Natural killer cell (primary cell): ENCODE results near the gene PARVB. TPM values are rescaled to one million over a fixed set of nuclear protein-coding genes. Genes with fewer than 3 reads are reported as not detected.

ENCODE experiments used
- ATAC-seq, 3 donors: fragments of 150-1000 bp in 2 of 3; fragments of 200-7000 bp in 1 of 3; cut with Tn5 transposase; 1 replicate in 1 of 3; 2 replicates in 2 of 3; pipeline ENCODE4 v1.10.0; 2021; ENCODE audit warnings: mild to moderate bottlenecking in 2 of 3, moderate library complexity in 2 of 3
- DNase-seq, 2 donors: peaks; one replicate each; pipeline versions ENCODE4 v3.0.0 to v3.0.0-alpha.2; 2013 to 2021; ENCODE audit warnings: mixed read lengths in 1 of 2
- H3K27ac ChIP-seq: one replicate; pipeline ENCODE4 v1.5.1; 2013; ENCODE audit warnings: mild to moderate bottlenecking, low read length
- H3K27me3 ChIP-seq: one replicate; pipeline ENCODE4 v1.6.1; 2013; ENCODE audit warnings: low read length; ENCODE audit not compliant: control insufficient read depth, insufficient read depth
- H3K36me3 ChIP-seq: one replicate; pipeline ENCODE4 v1.6.1; 2013; ENCODE audit warnings: low read length; ENCODE audit not compliant: control insufficient read depth, insufficient read depth
- H3K4me1 ChIP-seq: one replicate; pipeline ENCODE4 v1.6.1; 2013; ENCODE audit warnings: low read length; ENCODE audit not compliant: control insufficient read depth, insufficient read depth
- H3K4me3 ChIP-seq: one replicate; pipeline ENCODE4 v1.5.1; 2013; ENCODE audit warnings: low read length
- H3K9me3 ChIP-seq: one replicate; pipeline ENCODE4 v1.6.1; 2013; ENCODE audit warnings: low read length; ENCODE audit not compliant: control insufficient read depth, insufficient read depth
- H3K27ac Mint-ChIP-seq, 2 donors: one replicate each; pipeline ENCODE4 v1.8.0; 2022; ENCODE audit warnings: mild to moderate bottlenecking in 2 of 2, mixed read lengths in 2 of 2, moderate library complexity in 1 of 2
- H3K27me3 Mint-ChIP-seq, 2 donors: one replicate each; pipeline ENCODE4 v1.8.0; 2022; ENCODE audit warnings: low read depth in 2 of 2, mixed read lengths in 2 of 2
- H3K36me3 Mint-ChIP-seq: one replicate; pipeline ENCODE4 v1.8.0; 2022; ENCODE audit warnings: mixed read lengths
- H3K4me1 Mint-ChIP-seq, 2 donors: one replicate each; pipeline ENCODE4 v1.8.0; 2022; ENCODE audit warnings: mixed read lengths in 2 of 2
- H3K4me3 Mint-ChIP-seq: one replicate; pipeline ENCODE4 v1.8.0; 2022; ENCODE audit warnings: mild to moderate bottlenecking, moderate library complexity, mixed read lengths
- H3K9me3 Mint-ChIP-seq, 2 donors: one replicate each; pipeline ENCODE4 v1.8.0; 2022; ENCODE audit warnings: mixed read lengths in 2 of 2
- CTCF ChIP-seq: fragments of 200-600 bp; IDR thresholded peaks from one replicate; pipeline ENCODE4 v1.8.0; 2022; ENCODE audit warnings: antibody characterized with exemption
- WGBS: methylation state at CpG from one replicate; pipeline ENCODE4 v1.1.7; 2013; ENCODE audit warnings: missing lambda C conversion rate; ENCODE audit not compliant: insufficient coverage; 5-methylcytosine and 5-hydroxymethylcytosine counted together
- intact Hi-C: fragments of 100-400 bp; cut with micrococcal nuclease; formaldehyde crosslinking; loops from one replicate; pipeline ENCODE4 v1.14.2; 2022
- total RNA-seq, 4 donors: library from RNA; stranded (reverse); fragments of 120-200 nt in 1 of 4; gene quantifications; one replicate each; pipeline versions ENCODE4 v1.2.3 to v1.2.4, GENCODE V29; 2013 to 2022

The PARVB gene
- total RNA-seq, 3 donors from 2014 or later (not counting 1 experiment from before 2014, with no cell fraction given), result 2.9 to 12.5 (median 8.1) TPM

- ATAC-seq (no peak), DNase-seq (no peak)
- no peaks in the 10 kb centered on the region for H3K36me3 Mint-ChIP-seq
- H3K27ac Mint-ChIP-seq, result no peak overlapping the region
- no peak for TF ChIP-seq CTCF
- WGBS, result 91% methylated on average over 1 of the region's 1 CpG
- H3K4me3 Mint-ChIP-seq, result no peak overlapping the region
- H3K36me3 ChIP-seq, result no peaks in the 10 kb centered on the region
- intact Hi-C loops, result no loop called here
- no peak overlapping the region for H3K4me3 ChIP-seq
- no peak overlapping the region for H3K27ac ChIP-seq
- no peaks in the 10 kb centered on the region for H3K9me3 Mint-ChIP-seq
- H3K4me1 Mint-ChIP-seq, result peaks cover 0 to 5% of the 10 kb centered on the region in 2 donors
- no peaks in the 10 kb centered on the region for H3K27me3 Mint-ChIP-seq
- H3K9me3 ChIP-seq, result no peaks in the 10 kb centered on the region
- peaks cover 8% of the 10 kb centered on the region for H3K4me1 ChIP-seq
- H3K27me3 ChIP-seq, result no peaks in the 10 kb centered on the region
These were observed 21.0 kb downstream of the PARVB start for GRCh38 chr22:44045145-44045544.

- H3K4me3 ChIP-seq, result no peak overlapping the region
- no peaks in the 10 kb centered on the region for H3K27me3 Mint-ChIP-seq
- H3K27ac ChIP-seq, result no peak overlapping the region
- H3K36me3 ChIP-seq, result no peaks in the 10 kb centered on the region
- H3K36me3 Mint-ChIP-seq, result no peaks in the 10 kb centered on the region
- WGBS, result 91% methylated on average over 14 of the region's 14 CpGs
- peaks cover 4 to 5% of the 10 kb centered on the region in 2 donors for H3K4me1 Mint-ChIP-seq
- H3K9me3 Mint-ChIP-seq, result no peaks in the 10 kb centered on the region
- H3K27me3 ChIP-seq, result no peaks in the 10 kb centered on the region
- H3K4me3 Mint-ChIP-seq, result no peak overlapping the region
- no peak for ATAC-seq
- no peak for TF ChIP-seq CTCF
- no peak for DNase-seq
- no peak overlapping the region for H3K27ac Mint-ChIP-seq
- no peaks in the 10 kb centered on the region for H3K9me3 ChIP-seq
- intact Hi-C loops, result no loop called here
- peaks cover 8% of the 10 kb centered on the region for H3K4me1 ChIP-seq
These were observed 22.5 kb downstream of the PARVB start for GRCh38 chr22:44046485-44047141.

GRCh38 chr22:44047891-44048301 is 23.8 kb downstream of the PARVB start:
- peak in 1 of 2 donors; percentile 18 for DNase-seq
- WGBS, result 55% methylated on average over 9 of the region's 9 CpGs
- Histone ChIP-seq H3K9me3 (no peaks in the 10 kb centered on the region), H3K27me3 (no peaks in the 10 kb centered on the region), H3K4me3 (no peak overlapping the region), H3K27ac (no peak overlapping the region), H3K4me1 (peaks cover 8% of the 10 kb centered on the region), H3K36me3 (no peaks in the 10 kb centered on the region)
- Mint-ChIP-seq H3K4me1 (peaks cover 4 to 5% of the 10 kb centered on the region in 2 donors), H3K27ac (peak overlapping the region in 1 of 2 donors; percentile 51), H3K4me3 (peak overlapping the region; percentile 18), H3K27me3 (no peaks in the 10 kb centered on the region), H3K9me3 (no peaks in the 10 kb centered on the region), H3K36me3 (no peaks in the 10 kb centered on the region)
- intact Hi-C loops, result no loop called here
- no peak for ATAC-seq
- TF ChIP-seq CTCF, result no peak
